ENCODE measurements around the gene VCAN.
A peak's percentile ranks its signal among the peaks of the same experiment; 100 is the strongest.
"Not testable (repeated sequence)": the region's sequence is repeated elsewhere in the genome, so short reads cannot be mapped to it uniquely, and the experiment has no call there.

The VCAN gene

GRCh38 chr5:83471405-83472212, at the start of gene VCAN:
TSS of gene VCAN (plus strand) at chr5:83471744. CDS start at chr5:83483519, 11,775 bp downstream.
- Mint-ChIP-seq H3K9me3 (no peaks in the 10 kb centered on the region), H3K4me1 (ENCODE audit: low read depth) (peaks cover 30% of the 10 kb centered on the region), H3K36me3 (ENCODE audit: low read depth) (peaks cover 3% of the 10 kb centered on the region), H3K27me3 (ENCODE audit: low read depth) (peaks cover 94% of the 10 kb centered on the region), H3K4me3 (peak within 1 kb of the TSS; percentile 97), H3K27ac (no peak within 1 kb of the TSS)

- Mint-ChIP-seq H3K9me3 (no peaks in the 10 kb centered on the region), H3K27me3 (ENCODE audit: low read depth) (peaks cover 8% of the 10 kb centered on the region), H3K4me1 (ENCODE audit: low read depth) (no peaks in the 10 kb centered on the region), H3K27ac (peak overlapping the region; percentile 46), H3K36me3 (ENCODE audit: low read depth) (no peaks in the 10 kb centered on the region), H3K4me3 (no peak overlapping the region)
Measured at GRCh38 chr5:83422284-83422683, 49.3 kb upstream of the VCAN start.

GRCh38 chr5:83426855-83427254, 44.7 kb upstream of the VCAN start:
- H3K9me3 Mint-ChIP-seq, result no peaks in the 10 kb centered on the region
- H3K36me3 Mint-ChIP-seq (ENCODE audit: low read depth), result no peaks in the 10 kb centered on the region
- no peak overlapping the region for H3K27ac Mint-ChIP-seq
- H3K4me1 Mint-ChIP-seq (ENCODE audit: low read depth), result no peaks in the 10 kb centered on the region
- H3K4me3 Mint-ChIP-seq, result no peak overlapping the region
- peaks cover 8% of the 10 kb centered on the region for H3K27me3 Mint-ChIP-seq (ENCODE audit: low read depth)

GRCh38 chr5:83428126-83428525, 43.4 kb upstream of the VCAN start:
- Mint-ChIP-seq H3K9me3 (no peaks in the 10 kb centered on the region), H3K27ac (no peak overlapping the region), H3K36me3 (ENCODE audit: low read depth) (no peaks in the 10 kb centered on the region), H3K4me1 (ENCODE audit: low read depth) (no peaks in the 10 kb centered on the region), H3K27me3 (ENCODE audit: low read depth) (peaks cover 8% of the 10 kb centered on the region), H3K4me3 (no peak overlapping the region)

GRCh38 chr5:83428890-83429289, 42.7 kb upstream of the VCAN start:
- no peak overlapping the region for H3K27ac Mint-ChIP-seq
- H3K36me3 Mint-ChIP-seq (ENCODE audit: low read depth), result no peaks in the 10 kb centered on the region
- no peaks in the 10 kb centered on the region for H3K4me1 Mint-ChIP-seq (ENCODE audit: low read depth)
- no peaks in the 10 kb centered on the region for H3K9me3 Mint-ChIP-seq
- H3K4me3 Mint-ChIP-seq, result no peak overlapping the region
- H3K27me3 Mint-ChIP-seq (ENCODE audit: low read depth), result peaks cover 8% of the 10 kb centered on the region

GRCh38 chr5:83430130-83431010, 41.2 kb upstream of the VCAN start:
- Mint-ChIP-seq H3K27ac (no peak overlapping the region), H3K9me3 (no peaks in the 10 kb centered on the region), H3K4me3 (no peak overlapping the region), H3K27me3 (ENCODE audit: low read depth) (peaks cover 4% of the 10 kb centered on the region), H3K36me3 (ENCODE audit: low read depth) (no peaks in the 10 kb centered on the region), H3K4me1 (ENCODE audit: low read depth) (no peaks in the 10 kb centered on the region)

- Mint-ChIP-seq H3K9me3 (no peaks in the 10 kb centered on the region), H3K4me1 (ENCODE audit: low read depth) (no peaks in the 10 kb centered on the region), H3K27me3 (ENCODE audit: low read depth) (no peaks in the 10 kb centered on the region), H3K4me3 (no peak overlapping the region), H3K36me3 (ENCODE audit: low read depth) (no peaks in the 10 kb centered on the region), H3K27ac (no peak overlapping the region)
Measured at GRCh38 chr5:83433891-83434290, 37.7 kb upstream of the VCAN start.

- H3K9me3 Mint-ChIP-seq, result no peaks in the 10 kb centered on the region
- no peaks in the 10 kb centered on the region for H3K36me3 Mint-ChIP-seq (ENCODE audit: low read depth)
- no peaks in the 10 kb centered on the region for H3K4me1 Mint-ChIP-seq (ENCODE audit: low read depth)
- H3K27ac Mint-ChIP-seq, result no peak overlapping the region
- H3K4me3 Mint-ChIP-seq, result no peak overlapping the region
- no peaks in the 10 kb centered on the region for H3K27me3 Mint-ChIP-seq (ENCODE audit: low read depth)
Measured at GRCh38 chr5:83434946-83435345, 36.6 kb upstream of the VCAN start.

GRCh38 chr5:83436276-83436675, 35.3 kb upstream of the VCAN start:
- H3K36me3 Mint-ChIP-seq (ENCODE audit: low read depth), result no peaks in the 10 kb centered on the region
- H3K27me3 Mint-ChIP-seq (ENCODE audit: low read depth), result no peaks in the 10 kb centered on the region
- H3K27ac Mint-ChIP-seq, result no peak overlapping the region
- no peak overlapping the region for H3K4me3 Mint-ChIP-seq
- H3K9me3 Mint-ChIP-seq, result no peaks in the 10 kb centered on the region
- no peaks in the 10 kb centered on the region for H3K4me1 Mint-ChIP-seq (ENCODE audit: low read depth)

- not testable (repeated sequence) for H3K27ac Mint-ChIP-seq; H3K27me3 Mint-ChIP-seq (ENCODE audit: low read depth); H3K4me3 Mint-ChIP-seq; H3K4me1 Mint-ChIP-seq (ENCODE audit: low read depth); H3K9me3 Mint-ChIP-seq; H3K36me3 Mint-ChIP-seq (ENCODE audit: low read depth)
Measured at GRCh38 chr5:83437697-83438096, 33.8 kb upstream of the VCAN start.

- Mint-ChIP-seq H3K27ac (no peak overlapping the region), H3K36me3 (ENCODE audit: low read depth) (no peaks in the 10 kb centered on the region), H3K4me3 (no peak overlapping the region), H3K4me1 (ENCODE audit: low read depth) (no peaks in the 10 kb centered on the region), H3K9me3 (no peaks in the 10 kb centered on the region), H3K27me3 (ENCODE audit: low read depth) (peaks cover 4% of the 10 kb centered on the region)
Measured at GRCh38 chr5:83440826-83441225, 30.7 kb upstream of the VCAN start.

- no peak overlapping the region for H3K27ac Mint-ChIP-seq
- no peak overlapping the region for H3K4me3 Mint-ChIP-seq
- peaks cover 4% of the 10 kb centered on the region for H3K27me3 Mint-ChIP-seq (ENCODE audit: low read depth)
- H3K9me3 Mint-ChIP-seq, result no peaks in the 10 kb centered on the region
- H3K4me1 Mint-ChIP-seq (ENCODE audit: low read depth), result no peaks in the 10 kb centered on the region
- H3K36me3 Mint-ChIP-seq (ENCODE audit: low read depth), result no peaks in the 10 kb centered on the region
Measured at GRCh38 chr5:83441747-83442146, 29.8 kb upstream of the VCAN start.

- H3K36me3 Mint-ChIP-seq (ENCODE audit: low read depth), result no peaks in the 10 kb centered on the region
- H3K9me3 Mint-ChIP-seq, result no peaks in the 10 kb centered on the region
- H3K27ac Mint-ChIP-seq, result no peak overlapping the region
- no peak overlapping the region for H3K4me3 Mint-ChIP-seq
- no peaks in the 10 kb centered on the region for H3K4me1 Mint-ChIP-seq (ENCODE audit: low read depth)
- peaks cover 9% of the 10 kb centered on the region for H3K27me3 Mint-ChIP-seq (ENCODE audit: low read depth)
Measured at GRCh38 chr5:83443534-83443933, 28.0 kb upstream of the VCAN start.

GRCh38 chr5:83444445-83444844, 27.1 kb upstream of the VCAN start:
- peaks cover 9% of the 10 kb centered on the region for H3K27me3 Mint-ChIP-seq (ENCODE audit: low read depth)
- H3K4me3 Mint-ChIP-seq, result no peak overlapping the region
- no peaks in the 10 kb centered on the region for H3K9me3 Mint-ChIP-seq
- H3K27ac Mint-ChIP-seq, result no peak overlapping the region
- H3K36me3 Mint-ChIP-seq (ENCODE audit: low read depth), result no peaks in the 10 kb centered on the region
- no peaks in the 10 kb centered on the region for H3K4me1 Mint-ChIP-seq (ENCODE audit: low read depth)

All from T-helper 1 cell treated with Interleukin-12 subunit alpha and Interleukin-12 subunit beta and Interleukin-4 antibody, amounts not matched to agents 30 μg/mL and 1 μg/mL, for 36 hours (primary cell).